ENCODE measurements around the gene AACS. TPM values are rescaled to one million over a fixed set of nuclear protein-coding genes. Genes with fewer than 3 reads are reported as not detected.
A peak's percentile ranks its signal among the peaks of the same experiment; 100 is the strongest.

AACS gene
- total and polyA plus RNA-seq, 2 of the 4 experiments (the other 2 are of a cell fraction) = 22.0 to 24.9 TPM

- ChIA-PET POLR2A (ENCODE audit: unreplicated experiment) (no interaction called here), CTCF (interaction anchor here (0.6 kb wide), 1 partner anchor 1370 kb away, joined by 6 read pairs; no protein-coding TSS in a partner anchor)
Measured at GRCh38 chr12:125178222-125178621, 113.0 kb downstream of the AACS start.

More at GRCh38 chr12:125178222-125178621, 113.0 kb downstream of the AACS start:
- no peak overlapping the region for H4K5ac ChIP-seq (ENCODE audit: low read depth, low read length)
- no peak overlapping the region for H3K9ac ChIP-seq (ENCODE audit: low read depth, low read length)
- ATAC-seq (ENCODE audit: low read depth) (no peak), DNase-seq (no peak)
- H3K27me3 ChIP-seq (ENCODE audit: control insufficient read depth, insufficient read depth, low read length) = no peaks in the 10 kb centered on the region; the same call in 1 of the 2 replicates
- no peak overlapping the region for H3K4ac ChIP-seq (ENCODE audit: low read depth, low read length)
- intact Hi-C loops (cut with micrococcal nuclease) = no loop called here
- no peak overlapping the region for H4K91ac ChIP-seq (ENCODE audit: insufficient read depth, low read depth, low read length)
- no peak overlapping the region for H4K8ac ChIP-seq (ENCODE audit: low read depth in 2 of 2, low read length in 2 of 2)
- no peak overlapping the region for H2BK120ac ChIP-seq (ENCODE audit: low read depth, low read length)
- no peaks in the 10 kb centered on the region for H4K20me1 ChIP-seq (ENCODE audit: insufficient read depth, low read length)
- no peak overlapping the region for H2AK9ac ChIP-seq (replicated peaks; ENCODE audit: low read depth, low read length, poor library complexity)
- 33% methylated on average over 1 of the region's 2 CpGs; no CpG with 5 or more reads in 1 of the 2 experiments for WGBS, 2 experiments (ENCODE audit: extremely low coverage in 2 of 2, insufficient read length in 1 of 2)
- H2BK20ac ChIP-seq (ENCODE audit: low read depth, low read length) = no peak overlapping the region
- no peak overlapping the region for H2AK5ac ChIP-seq (ENCODE audit: low read depth, low read length)
- dilution Hi-C loops (cut with HindIII; ENCODE audit: low sequenced_read_pairs, unreplicated experiment) = no loop called here
- TF ChIP-seq CEBPB (IDR thresholded peaks at IDR 0.05; ENCODE audit: low read depth, low read length) (no peak), USF2 (IDR thresholded peaks at IDR 0.05; ENCODE audit: low read depth, low read length) (peak; percentile 29; the same call in 1 of the 2 replicates)
- H3K18ac ChIP-seq (ENCODE audit: low read depth, low read length) = no peak overlapping the region
- H2BK5ac ChIP-seq (ENCODE audit: low read depth, low read length, poor library complexity, severe bottlenecking) = no peak overlapping the region
- no peak overlapping the region for H3K56ac ChIP-seq (ENCODE audit: extremely low read depth, insufficient read depth, low read length)
- H2BK15ac ChIP-seq (ENCODE audit: low read depth, low read length) = no peak overlapping the region
- no peaks in the 10 kb centered on the region for H3K79me1 ChIP-seq (ENCODE audit: low read depth in 1 of 2, low read length in 2 of 2)
- H3K4me1 ChIP-seq (ENCODE audit: control insufficient read depth, insufficient read depth, low read length) = no peaks in the 10 kb centered on the region
- H3K9me3 ChIP-seq (ENCODE audit: control insufficient read depth, insufficient read depth, low read length) = no peaks in the 10 kb centered on the region
- no TSS peak for BruUV-seq (replicated peaks)
- no peak overlapping the region for H3K23ac ChIP-seq (ENCODE audit: low read depth, low read length)
- no peak overlapping the region for H3K4me3 ChIP-seq (ENCODE audit: insufficient read depth, low read depth, low read length)
- in situ Hi-C loops (cut with MboI; ENCODE audit: low sequenced_read_pairs) = loop anchor here (25.0 kb wide), 1 partner anchor 234 kb away; no protein-coding TSS in a partner anchor
- no peaks in the 10 kb centered on the region for H3K9me1 ChIP-seq (ENCODE audit: insufficient read depth, low read length)
- H3K4me2 ChIP-seq (ENCODE audit: low read depth, low read length) = no peak overlapping the region
- no peaks in the 10 kb centered on the region for H3K36me3 ChIP-seq (ENCODE audit: control insufficient read depth, insufficient read depth, low read length)
- no peak overlapping the region for H3K14ac ChIP-seq (replicated peaks; ENCODE audit: low read depth, low read length)
- H3K27ac ChIP-seq (ENCODE audit: insufficient read depth, low read length) = no peak overlapping the region
- H2AFZ ChIP-seq (replicated peaks; ENCODE audit: low read length, poor library complexity) = no peak overlapping the region
